Memory B cell (primary cell): Measurements from ENCODE around the gene TK1.
A peak's percentile ranks its signal among the peaks of the same experiment; 100 is the strongest.

Experiments
- ATAC-seq: fragments of 150-1000 bp; cut with Tn5 transposase; 2 replicates; pipeline ENCODE4 v1.10.0; 2021; ENCODE audit warnings: low read depth, mild to moderate bottlenecking, moderate library complexity
- DNase-seq, 2 donors: peaks; one replicate each; pipeline ENCODE4 v3.0.0; 2022; ENCODE audit warnings: low spot score in 2 of 2
- H3K27ac Mint-ChIP-seq: one replicate; pipeline ENCODE4 v1.8.0; 2022; ENCODE audit warnings: mild to moderate bottlenecking, moderate library complexity, mixed read lengths
- H3K27me3 Mint-ChIP-seq: one replicate; pipeline ENCODE4 v1.8.0; 2022; ENCODE audit warnings: mixed read lengths
- H3K36me3 Mint-ChIP-seq: one replicate; pipeline ENCODE4 v1.8.0; 2022; ENCODE audit warnings: mild to moderate bottlenecking, mixed read lengths
- H3K4me1 Mint-ChIP-seq: one replicate; pipeline ENCODE4 v1.8.0; 2022; ENCODE audit warnings: mixed read lengths
- H3K4me3 Mint-ChIP-seq: one replicate; pipeline ENCODE4 v1.8.0; 2022; ENCODE audit warnings: mild to moderate bottlenecking, moderate library complexity, mixed read lengths
- H3K9me3 Mint-ChIP-seq: one replicate; pipeline ENCODE4 v1.8.0; 2022; ENCODE audit warnings: mixed read lengths

Gene TK1

GRCh38 chr17:78226055-78226758, 39.4 kb upstream of the TK1 start:
- peaks cover 15% of the 10 kb centered on the region for H3K27me3 Mint-ChIP-seq
- no peak for ATAC-seq
- no peaks in the 10 kb centered on the region for H3K9me3 Mint-ChIP-seq
- no peaks in the 10 kb centered on the region for H3K36me3 Mint-ChIP-seq
- H3K4me3 Mint-ChIP-seq, result no peak overlapping the region
- peaks cover 2% of the 10 kb centered on the region for H3K4me1 Mint-ChIP-seq
- no peak overlapping the region for H3K27ac Mint-ChIP-seq
- no peak for DNase-seq

DNA sequence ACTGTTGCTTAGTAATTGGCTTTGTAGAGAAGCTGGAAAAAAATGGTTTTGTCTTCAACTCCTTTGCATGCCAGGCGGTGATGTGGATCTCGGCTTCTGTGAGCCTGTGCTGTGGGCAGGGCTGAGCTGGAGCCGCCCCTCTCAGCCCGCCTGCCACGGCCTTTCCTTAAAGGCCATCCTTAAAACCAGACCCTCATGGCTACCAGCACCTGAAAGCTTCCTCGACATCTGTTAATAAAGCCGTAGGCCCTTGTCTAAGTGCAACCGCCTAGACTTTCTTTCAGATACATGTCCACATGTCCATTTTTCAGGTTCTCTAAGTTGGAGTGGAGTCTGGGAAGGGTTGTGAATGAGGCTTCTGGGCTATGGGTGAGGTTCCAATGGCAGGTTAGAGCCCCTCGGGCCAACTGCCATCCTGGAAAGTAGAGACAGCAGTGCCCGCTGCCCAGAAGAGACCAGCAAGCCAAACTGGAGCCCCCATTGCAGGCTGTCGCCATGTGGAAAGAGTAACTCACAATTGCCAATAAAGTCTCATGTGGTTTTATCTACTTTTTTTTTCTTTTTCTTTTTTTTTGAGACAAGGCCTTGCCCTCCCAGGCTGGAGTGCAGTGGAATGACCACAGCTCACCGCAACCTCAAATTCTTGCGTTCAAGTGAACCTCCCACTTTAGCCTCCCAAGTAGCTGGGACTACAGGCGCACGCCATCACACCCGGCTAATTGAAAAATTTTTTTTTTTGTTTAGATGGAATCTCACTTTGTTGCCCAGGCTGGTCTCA, 38.4 kb upstream of the TK1 start:
- no peak for DNase-seq
- H3K36me3 Mint-ChIP-seq, result no peaks in the 10 kb centered on the region
- H3K9me3 Mint-ChIP-seq, result no peaks in the 10 kb centered on the region
- no peak for ATAC-seq
- peaks cover 2% of the 10 kb centered on the region for H3K4me1 Mint-ChIP-seq
- peaks cover 8% of the 10 kb centered on the region for H3K27me3 Mint-ChIP-seq
- no peak overlapping the region for H3K4me3 Mint-ChIP-seq
- H3K27ac Mint-ChIP-seq, result no peak overlapping the region

GRCh38 chr17:78224231-78225087, 37.6 kb upstream of the TK1 start:
- no peak overlapping the region for H3K27ac Mint-ChIP-seq
- no peak for ATAC-seq

GRCh38 chr17:78223765-78224164, 36.9 kb upstream of the TK1 start:
- peaks cover 2% of the 10 kb centered on the region for H3K4me1 Mint-ChIP-seq
- no peak overlapping the region for H3K27ac Mint-ChIP-seq
- no peaks in the 10 kb centered on the region for H3K36me3 Mint-ChIP-seq
- no peaks in the 10 kb centered on the region for H3K9me3 Mint-ChIP-seq
- no peak overlapping the region for H3K4me3 Mint-ChIP-seq
- DNase-seq, result no peak
- peaks cover 6% of the 10 kb centered on the region for H3K27me3 Mint-ChIP-seq
- ATAC-seq, result no peak

More at GRCh38 chr17:78224231-78225087, 37.6 kb upstream of the TK1 start:
- H3K36me3 Mint-ChIP-seq, result no peaks in the 10 kb centered on the region
- H3K4me3 Mint-ChIP-seq, result no peak overlapping the region
- H3K4me1 Mint-ChIP-seq, result peaks cover 2% of the 10 kb centered on the region
- peaks cover 6% of the 10 kb centered on the region for H3K27me3 Mint-ChIP-seq
- H3K9me3 Mint-ChIP-seq, result no peaks in the 10 kb centered on the region
- DNase-seq, result no peak

DNA sequence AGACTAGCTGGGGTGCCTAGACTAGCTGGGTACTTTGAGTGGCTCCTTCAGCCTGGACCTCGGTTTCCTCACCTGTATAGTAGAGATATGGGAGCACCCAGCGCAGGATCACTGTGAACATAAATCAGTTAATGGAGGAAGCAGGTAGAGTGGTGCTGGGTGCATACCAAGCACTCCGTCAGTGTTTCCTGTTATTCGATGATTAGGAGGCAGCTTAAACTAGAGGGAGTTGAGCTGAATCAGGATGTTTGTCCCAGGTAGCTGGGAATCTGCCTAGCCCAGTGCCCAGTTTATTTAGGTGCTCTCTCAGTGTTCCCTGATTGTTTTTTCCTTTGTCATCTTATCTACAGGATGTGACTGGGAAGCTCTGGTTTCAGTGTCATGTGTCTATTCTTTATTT, 36.2 kb upstream of the TK1 start:
- ATAC-seq, result no peak
- no peaks in the 10 kb centered on the region for H3K36me3 Mint-ChIP-seq
- H3K27me3 Mint-ChIP-seq, result peaks cover 6% of the 10 kb centered on the region
- no peak overlapping the region for H3K27ac Mint-ChIP-seq
- peaks cover 2% of the 10 kb centered on the region for H3K4me1 Mint-ChIP-seq
- DNase-seq, result no peak
- no peak overlapping the region for H3K4me3 Mint-ChIP-seq
- no peaks in the 10 kb centered on the region for H3K9me3 Mint-ChIP-seq

DNA sequence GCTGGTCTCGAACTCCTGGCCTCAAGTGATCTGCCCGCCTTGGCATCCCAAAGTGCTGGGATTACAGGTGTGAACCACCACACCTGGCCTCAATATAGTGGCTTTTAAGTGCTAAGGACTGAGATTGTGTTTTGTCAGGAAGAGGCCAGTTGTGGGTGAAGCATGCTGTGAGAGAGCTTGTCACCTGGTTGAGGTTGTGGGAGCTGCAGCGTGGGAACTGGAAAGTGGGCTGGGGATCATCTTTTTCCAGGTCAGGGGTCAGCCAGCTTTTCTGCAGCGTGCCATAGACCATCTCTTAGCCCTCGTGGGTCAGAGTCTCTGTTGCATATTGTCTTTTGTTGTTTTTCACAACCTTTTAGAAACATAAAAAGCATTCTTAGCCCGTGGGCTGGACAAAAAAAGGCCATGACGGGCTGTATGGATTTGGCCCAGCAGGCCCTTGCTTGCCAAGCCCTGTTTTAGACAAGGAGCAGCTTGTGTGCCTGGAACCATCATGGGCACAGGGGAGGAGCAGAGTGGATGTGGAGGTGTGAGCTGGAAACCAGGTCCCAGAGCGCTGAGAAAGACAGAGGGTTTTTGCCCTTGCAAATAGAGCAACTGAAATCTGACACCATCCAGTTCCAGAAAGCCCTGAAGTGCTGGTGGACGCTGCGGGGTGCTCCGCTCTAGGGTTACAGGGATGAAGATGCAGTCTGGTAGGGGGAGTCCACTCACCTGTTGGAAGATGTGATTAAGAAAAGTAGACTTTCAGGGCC, 32.7 kb upstream of the TK1 start:
- ATAC-seq, result no peak
- H3K27me3 Mint-ChIP-seq, result no peaks in the 10 kb centered on the region
- H3K36me3 Mint-ChIP-seq, result no peaks in the 10 kb centered on the region
- DNase-seq, result no peak
- no peaks in the 10 kb centered on the region for H3K4me1 Mint-ChIP-seq
- H3K4me3 Mint-ChIP-seq, result no peak overlapping the region
- no peaks in the 10 kb centered on the region for H3K9me3 Mint-ChIP-seq
- H3K27ac Mint-ChIP-seq, result no peak overlapping the region

DNA sequence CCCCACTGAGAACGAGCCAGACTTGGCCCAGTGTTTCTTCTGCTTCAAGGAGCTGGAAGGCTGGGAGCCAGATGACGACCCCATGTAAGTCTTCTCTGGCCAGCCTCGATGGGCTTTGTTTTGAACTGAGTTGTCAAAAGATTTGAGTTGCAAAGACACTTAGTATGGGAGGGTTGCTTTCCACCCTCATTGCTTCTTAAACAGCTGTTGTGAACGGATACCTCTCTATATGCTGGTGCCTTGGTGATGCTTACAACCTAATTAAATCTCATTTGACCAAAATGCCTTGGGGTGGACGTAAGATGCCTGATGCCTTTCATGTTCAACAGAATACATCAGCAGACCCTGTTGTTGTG, 27.8 kb upstream of the TK1 start:
- H3K4me1 Mint-ChIP-seq, result peaks cover 2% of the 10 kb centered on the region
- peak overlapping the region; percentile 63 for H3K4me3 Mint-ChIP-seq
- DNase-seq, result no peak
- peaks cover 2% of the 10 kb centered on the region for H3K27me3 Mint-ChIP-seq
- no peaks in the 10 kb centered on the region for H3K9me3 Mint-ChIP-seq
- H3K27ac Mint-ChIP-seq, result no peak overlapping the region
- H3K36me3 Mint-ChIP-seq, result no peaks in the 10 kb centered on the region
- ATAC-seq, result no peak

GRCh38 chr17:78214016-78214705, 27.3 kb upstream of the TK1 start, which contains the start of gene BIRC5:
Gene BIRC5 (plus strand): TSS chr17:78214253. CDS start chr17:78214317, 64 bp downstream.
- Mint-ChIP-seq H3K27me3 (peaks cover 2% of the 10 kb centered on the region), H3K27ac (no peak within 1 kb of the TSS), H3K9me3 (no peaks in the 10 kb centered on the region), H3K4me3 (peak within 1 kb of the TSS; percentile 63), H3K4me1 (peaks cover 2% of the 10 kb centered on the region), H3K36me3 (no peaks in the 10 kb centered on the region)
- ATAC-seq (peak; percentile 100), DNase-seq (peak; percentile 89 to 95)

DNA sequence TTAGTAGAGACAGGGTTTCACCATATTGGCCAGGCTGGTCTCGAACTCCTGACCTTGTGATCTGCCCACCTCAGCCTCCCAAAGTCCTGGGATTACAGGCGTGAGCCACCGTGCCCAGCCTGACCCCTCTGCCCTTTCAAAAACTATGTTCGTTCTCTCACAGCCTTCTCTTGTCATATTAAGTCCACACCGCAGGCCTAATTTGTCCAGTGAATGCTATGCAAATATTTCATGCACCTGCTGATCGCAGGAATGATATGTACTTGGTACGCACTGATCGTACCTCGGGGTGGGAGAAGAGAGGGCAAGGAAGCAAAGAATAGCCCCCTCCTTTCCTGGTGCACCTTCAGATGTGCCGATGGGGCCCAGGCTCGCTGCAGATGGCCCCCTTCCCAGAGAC, 24.2 kb upstream of the TK1 start:
- no peak overlapping the region for H3K4me3 Mint-ChIP-seq
- H3K9me3 Mint-ChIP-seq, result no peaks in the 10 kb centered on the region
- no peak for DNase-seq
- H3K27ac Mint-ChIP-seq, result no peak overlapping the region
- H3K27me3 Mint-ChIP-seq, result peaks cover 2% of the 10 kb centered on the region
- H3K4me1 Mint-ChIP-seq, result peaks cover 7% of the 10 kb centered on the region
- H3K36me3 Mint-ChIP-seq, result no peaks in the 10 kb centered on the region
- no peak for ATAC-seq

GRCh38 chr17:78210111-78210510, 23.3 kb upstream of the TK1 start:
- no peak overlapping the region for H3K4me3 Mint-ChIP-seq
- no peak for DNase-seq
- no peak for ATAC-seq
- H3K27ac Mint-ChIP-seq, result no peak overlapping the region
- peaks cover 2% of the 10 kb centered on the region for H3K27me3 Mint-ChIP-seq
- H3K9me3 Mint-ChIP-seq, result no peaks in the 10 kb centered on the region
- no peaks in the 10 kb centered on the region for H3K36me3 Mint-ChIP-seq
- peaks cover 7% of the 10 kb centered on the region for H3K4me1 Mint-ChIP-seq

GRCh38 chr17:78208486-78208885, 21.6 kb upstream of the TK1 start:
- H3K4me3 Mint-ChIP-seq, result no peak overlapping the region
- no peak overlapping the region for H3K27ac Mint-ChIP-seq
- H3K36me3 Mint-ChIP-seq, result peaks cover 4% of the 10 kb centered on the region
- peaks cover 4% of the 10 kb centered on the region for H3K4me1 Mint-ChIP-seq
- no peaks in the 10 kb centered on the region for H3K9me3 Mint-ChIP-seq
- DNase-seq (no peak), ATAC-seq (no peak)
- peaks cover 2% of the 10 kb centered on the region for H3K27me3 Mint-ChIP-seq

DNA sequence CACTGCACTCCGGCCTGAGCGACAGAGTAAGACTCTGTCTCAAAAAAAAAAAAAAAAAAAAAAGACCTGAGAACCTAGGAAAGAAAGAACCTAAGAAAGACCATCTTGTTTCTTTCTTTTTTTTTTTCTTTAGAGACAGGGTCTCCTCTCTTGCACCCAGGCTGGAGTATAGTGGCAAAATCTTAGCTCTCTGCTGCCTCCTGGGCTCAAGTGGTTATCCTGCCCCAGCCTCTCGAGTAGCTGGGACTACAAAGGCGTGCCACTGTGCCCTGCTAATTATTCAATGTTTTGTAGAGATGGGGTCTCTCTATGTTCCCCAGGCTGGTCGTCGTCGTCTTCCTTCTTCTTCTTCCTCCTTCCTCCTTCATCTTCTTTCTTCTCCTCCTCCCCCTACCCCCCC, 19.4 kb upstream of the TK1 start:
- Mint-ChIP-seq H3K36me3 (peaks cover 5% of the 10 kb centered on the region), H3K4me1 (peaks cover 4% of the 10 kb centered on the region), H3K27ac (no peak overlapping the region), H3K4me3 (no peak overlapping the region), H3K27me3 (no peaks in the 10 kb centered on the region), H3K9me3 (no peaks in the 10 kb centered on the region)
- DNase-seq (no peak), ATAC-seq (no peak)

DNA sequence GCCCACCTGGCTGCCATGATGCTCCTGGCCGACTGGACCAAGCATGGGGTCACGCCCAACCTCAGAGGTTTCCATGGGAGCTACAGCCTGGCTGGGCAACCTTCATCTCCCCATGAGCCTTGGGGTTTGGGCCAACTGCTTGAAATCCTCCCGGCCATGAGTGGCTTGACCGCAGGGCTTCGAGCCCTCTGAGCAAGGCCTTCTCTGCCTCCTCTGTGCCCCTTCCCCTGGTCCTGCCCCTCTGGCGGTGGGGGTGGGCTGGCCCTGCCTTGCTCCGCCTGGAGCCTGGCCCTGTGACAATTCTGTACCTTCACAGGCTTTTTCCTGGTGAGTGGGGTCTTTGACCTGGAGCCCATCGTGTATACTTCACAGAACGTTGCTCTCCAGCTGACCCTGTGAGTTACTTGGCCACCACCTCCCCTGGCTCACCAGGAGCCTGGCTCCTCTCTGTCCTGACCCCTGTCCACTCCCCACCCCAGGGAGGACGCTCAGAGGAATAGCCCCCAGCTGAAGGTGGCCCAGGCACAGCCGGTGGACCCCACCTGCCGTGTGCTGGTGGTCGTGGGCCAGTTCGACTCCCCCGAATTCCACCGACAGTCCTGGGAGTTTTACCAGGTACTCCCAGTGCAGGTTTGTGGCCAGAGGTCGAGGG, 18.4 kb upstream of the TK1 start:
- Mint-ChIP-seq H3K36me3 (peaks cover 5% of the 10 kb centered on the region), H3K4me3 (no peak overlapping the region), H3K4me1 (peaks cover 4% of the 10 kb centered on the region), H3K9me3 (no peaks in the 10 kb centered on the region), H3K27ac (no peak overlapping the region), H3K27me3 (no peaks in the 10 kb centered on the region)
- DNase-seq, result no peak
- ATAC-seq, result no peak
